Stimulated activated naive CD8-positive, alpha-beta T cell treated with anti-CD3 and anti-CD28 coated beads, Interleukin-15, Interleukin-2, amounts not matched to agents 100 U/mL and 50 U/mL, for 24 hours (primary cell): ENCODE measurements around the gene PDE4B.
"Not testable (repeated sequence)": the region's sequence is repeated elsewhere in the genome, so short reads cannot be mapped to it uniquely, and the experiment has no call there.

Experiments used
- ATAC-seq: fragments of 150-1000 bp; cut with Tn5 transposase; one replicate; pipeline ENCODE4 v1.10.0; 2021
- DNase-seq: peaks from one replicate; pipeline ENCODE4 v3.0.0; 2021

The PDE4B gene

GRCh38 chr1:66313429-66313828 lies 520.7 kb downstream of the PDE4B start:
- ATAC-seq (no peak), DNase-seq (no peak)

- ATAC-seq: no peak
Observed at GRCh38 chr1:66315671-66316070, 523.0 kb downstream of the PDE4B start.

GRCh38 chr1:66316464-66317247 lies 524.0 kb downstream of the PDE4B start:
- DNase-seq: no peak
- ATAC-seq: no peak

More at GRCh38 chr1:66315671-66316070, 523.0 kb downstream of the PDE4B start:
- no peak for DNase-seq

- ATAC-seq (no peak), DNase-seq (no peak)
Observed at GRCh38 chr1:66317248-66317515, 524.5 kb downstream of the PDE4B start.

- DNase-seq: no peak
Observed at GRCh38 chr1:66320231-66320630, 527.5 kb downstream of the PDE4B start.

GRCh38 chr1:66322462-66322861 lies 529.8 kb downstream of the PDE4B start:
- not testable (repeated sequence) for ATAC-seq, DNase-seq

More at GRCh38 chr1:66320231-66320630, 527.5 kb downstream of the PDE4B start:
- ATAC-seq: no peak

- ATAC-seq: no peak
Observed at GRCh38 chr1:66323958-66324625, 531.4 kb downstream of the PDE4B start.

GRCh38 chr1:66325594-66326380 lies 533.1 kb downstream of the PDE4B start:
- DNase-seq (no peak), ATAC-seq (no peak)

More at GRCh38 chr1:66323958-66324625, 531.4 kb downstream of the PDE4B start:
- DNase-seq: no peak

- no peak for ATAC-seq
- no peak for DNase-seq
Observed at GRCh38 chr1:66326867-66327266, 534.2 kb downstream of the PDE4B start.

GRCh38 chr1:66327588-66327987 lies 534.9 kb downstream of the PDE4B start:
- no peak for ATAC-seq

GRCh38 chr1:66328896-66329295 lies 536.2 kb downstream of the PDE4B start:
- ATAC-seq (no peak), DNase-seq (no peak)

More at GRCh38 chr1:66327588-66327987, 534.9 kb downstream of the PDE4B start:
- DNase-seq: no peak

GRCh38 chr1:66330722-66331141 lies 538.0 kb downstream of the PDE4B start:
- ATAC-seq (peak; percentile 26), DNase-seq (no peak)

- ATAC-seq (peak; percentile 21), DNase-seq (peak; percentile 63)
Observed at GRCh38 chr1:66331658-66332547, 539.2 kb downstream of the PDE4B start.

GRCh38 chr1:66332548-66332901 lies 539.8 kb downstream of the PDE4B start:
- ATAC-seq: peak; percentile 0
- DNase-seq: no peak

- DNase-seq: no peak
Observed at GRCh38 chr1:66333466-66334199, 540.9 kb downstream of the PDE4B start.

GRCh38 chr1:66334318-66334717 lies 541.6 kb downstream of the PDE4B start:
- no peak for DNase-seq
- no peak for ATAC-seq

More at GRCh38 chr1:66333466-66334199, 540.9 kb downstream of the PDE4B start:
- no peak for ATAC-seq

GRCh38 chr1:66335125-66335524 lies 542.4 kb downstream of the PDE4B start:
- no peak for DNase-seq

GRCh38 chr1:66335859-66336640 lies 543.4 kb downstream of the PDE4B start:
- ATAC-seq: peak; percentile 92
- DNase-seq: peak; percentile 70

More at GRCh38 chr1:66335125-66335524, 542.4 kb downstream of the PDE4B start:
- ATAC-seq: no peak

- no peak for DNase-seq
- ATAC-seq: no peak
Observed at GRCh38 chr1:66336641-66336990, 543.9 kb downstream of the PDE4B start.

GRCh38 chr1:66337249-66337648 lies 544.6 kb downstream of the PDE4B start:
- ATAC-seq (no peak), DNase-seq (no peak)
